ENCODE measurements around the gene OCSTAMP. TPM values are rescaled to one million over a fixed set of nuclear protein-coding genes. Genes with fewer than 3 reads are reported as not detected.

The OCSTAMP gene
- total RNA-seq, 4 donors from 2014 or later = not detected

- H3K27me3 ChIP-seq = no peaks in the 10 kb centered on the region
- WGBS, 2 donors = 59 to 69% methylated on average over 4 of the region's 4 CpGs
- DNase-seq (ENCODE audit: low spot score in 2 of 2) = no peak
- no peaks in the 10 kb centered on the region for H3K4me1 ChIP-seq
- H3K4me3 ChIP-seq = no peak overlapping the region
- no peak overlapping the region for H3K27ac ChIP-seq
- H3K36me3 ChIP-seq = no peaks in the 10 kb centered on the region
- TF ChIP-seq POLR2A (IDR thresholded peaks at IDR 0.05) (no peak), EP300 (IDR thresholded peaks at IDR 0.05) (no peak), CTCF (IDR thresholded peaks at IDR 0.05) (no peak)
- no peaks in the 10 kb centered on the region for H3K9me3 ChIP-seq
These were observed 2.3 kb upstream of the OCSTAMP start for GRCh38 chr20:46552460-46553420.

- Histone ChIP-seq H3K27me3 (no peaks in the 10 kb centered on the region), H3K36me3 (no peaks in the 10 kb centered on the region), H3K4me3 (no peak overlapping the region), H3K9me3 (no peaks in the 10 kb centered on the region), H3K27ac (no peak overlapping the region), H3K4me1 (no peaks in the 10 kb centered on the region)
- no peak for DNase-seq (ENCODE audit: low spot score in 2 of 2)
- TF ChIP-seq CTCF (IDR thresholded peaks at IDR 0.05) (no peak), POLR2A (IDR thresholded peaks at IDR 0.05) (no peak), EP300 (IDR thresholded peaks at IDR 0.05) (no peak)
- WGBS, 2 donors = 61 to 72% methylated on average over 12 of the region's 12 CpGs
These were observed 1.3 kb upstream of the OCSTAMP start for GRCh38 chr20:46551522-46552381.

GRCh38 chr20:46549188-46549972 lies 1.1 kb downstream of the OCSTAMP start:
- Histone ChIP-seq H3K4me1 (peaks cover 0 to 5% (median 0%) of the 10 kb centered on the region in 4 donors), H3K36me3 (no peaks in the 10 kb centered on the region), H3K27ac (no peak overlapping the region), H3K27me3 (no peaks in the 10 kb centered on the region), H3K4me3 (no peak overlapping the region), H3K9me3 (no peaks in the 10 kb centered on the region)
- TF ChIP-seq CTCF (IDR thresholded peaks at IDR 0.05) = no peak
- TF ChIP-seq POLR2A (IDR thresholded peaks at IDR 0.05) = no peak
- no peak for TF ChIP-seq EP300 (IDR thresholded peaks at IDR 0.05)
- 73 to 77% methylated on average over 4 of the region's 4 CpGs for WGBS, 2 donors
- no peak for DNase-seq (ENCODE audit: low spot score in 2 of 2)

GRCh38 chr20:46548688-46549087 lies 1.8 kb downstream of the OCSTAMP start:
- no peak for DNase-seq (ENCODE audit: low spot score in 2 of 2)
- H3K4me3 ChIP-seq = no peak overlapping the region
- no peaks in the 10 kb centered on the region for H3K9me3 ChIP-seq
- H3K27me3 ChIP-seq = no peaks in the 10 kb centered on the region
- TF ChIP-seq CTCF (IDR thresholded peaks at IDR 0.05) = no peak
- no peak for TF ChIP-seq POLR2A (IDR thresholded peaks at IDR 0.05)
- TF ChIP-seq EP300 (IDR thresholded peaks at IDR 0.05) = no peak
- 69 to 71% methylated on average over 5 of the region's 5 CpGs for WGBS, 2 donors
- H3K36me3 ChIP-seq = no peaks in the 10 kb centered on the region
- peaks cover 0 to 5% (median 0%) of the 10 kb centered on the region in 4 donors for H3K4me1 ChIP-seq
- H3K27ac ChIP-seq = no peak overlapping the region

All from tibial nerve (tissue), 4 donors.